Measurements from ENCODE around the gene KRT13. TPM values are rescaled to one million over a fixed set of nuclear protein-coding genes. Genes with fewer than 3 reads are reported as not detected.

KRT13 gene
- 45.7 and 323 TPM in 2 replicates for total RNA-seq (2022)
- Bru-seq, nascent RNA = percentile 96 among the genes with signal in this experiment
- percentile 81 among the genes with signal in this experiment for BruChase-seq, experiment 1, labeled RNA remaining after a 6-hour chase
- BruChase-seq, experiment 2, labeled RNA remaining after a 2-hour chase = percentile 73 among the genes with signal in this experiment
- long read RNA-seq, transcript KRT13-208 (6 exons, 1,456 nt) = minor isoform, 9 of 263 reads
- long read RNA-seq, transcript KRT13-201 (8 exons, 1,699 nt) = major isoform, 203 of 263 reads
- long read RNA-seq, partial matches to known transcripts = 23 of 263 reads
- long read RNA-seq, other reads (novel, unspliced or antisense) = 25 of 263 reads

DNA sequence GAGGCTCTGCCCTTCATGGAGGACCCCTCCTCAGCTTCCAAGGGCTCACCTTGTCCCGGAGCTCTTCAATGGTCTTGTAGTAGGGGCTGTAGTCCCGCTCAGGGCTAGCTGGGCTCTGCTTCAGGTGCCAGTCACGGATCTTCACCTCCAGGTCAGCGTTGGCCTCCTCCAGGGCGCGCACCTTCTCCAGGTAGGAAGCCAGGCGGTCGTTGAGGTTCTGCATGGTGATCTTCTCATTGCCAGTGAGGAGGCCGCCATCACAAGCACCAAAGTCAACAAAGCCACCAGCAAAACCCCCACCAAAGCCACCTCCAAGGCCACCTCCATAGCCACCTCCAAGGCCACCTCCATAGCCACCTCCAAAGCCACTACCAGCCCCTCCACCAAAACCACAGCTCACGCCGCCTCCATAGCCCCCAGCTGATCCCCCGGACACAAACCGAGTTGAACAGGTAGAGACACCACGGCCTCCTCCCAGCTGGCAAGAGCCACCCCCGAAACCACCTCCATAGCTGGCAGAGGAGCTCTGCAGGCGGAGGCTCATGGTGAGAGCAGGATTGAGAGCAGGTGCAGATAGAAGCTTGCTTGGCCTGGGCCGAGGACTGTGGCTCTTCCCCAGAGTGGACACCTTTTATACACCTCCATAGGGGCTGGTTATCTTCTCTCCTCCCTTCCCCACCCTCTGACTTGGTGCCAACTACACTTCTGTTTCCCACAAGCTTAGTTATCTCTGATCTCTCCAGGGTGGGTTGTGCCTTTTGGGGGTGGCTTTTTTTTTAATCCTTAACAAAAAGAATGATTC is at the start of gene KRT13:
TSS of gene KRT13 (minus strand) at position 606 of the 802 bp plus-strand sequence. CDS start at position 544, 62 bp downstream.
- H3K4me1 Mint-ChIP-seq (ENCODE audit: low read depth, unreplicated experiment) = peaks cover 33% of the 10 kb centered on the region
- H3K36me3 Mint-ChIP-seq (ENCODE audit: insufficient read depth, unreplicated experiment) = peaks cover 22% of the 10 kb centered on the region
- no peaks in the 10 kb centered on the region for H3K27me3 Mint-ChIP-seq (ENCODE audit: unreplicated experiment)
- DNase-seq = no peak
- CTCF ChIA-PET = interaction anchor here (1.2 to 2.7 kb wide), 4 partner anchors 8 to 43 kb away, joined by 3 to 8 read pairs (median 4); no protein-coding TSS in a partner anchor
- H3K9me3 Mint-ChIP-seq (ENCODE audit: low read depth, unreplicated experiment) = no peaks in the 10 kb centered on the region
- no peak within 1 kb of the TSS for H3K4me3 Mint-ChIP-seq (ENCODE audit: low read depth, unreplicated experiment)
- no peak for TF ChIP-seq CTCF (IDR thresholded peaks at IDR 0.05; ENCODE audit: unreplicated experiment)
- H3K27ac Mint-ChIP-seq (ENCODE audit: unreplicated experiment) = peak within 1 kb of the TSS; percentile 45
- TSS peak; percentile 71 for BruUV-seq (replicated peaks)
- intact Hi-C loops (cut with micrococcal nuclease; ENCODE audit: unreplicated experiment) = no loop called here

DNA sequence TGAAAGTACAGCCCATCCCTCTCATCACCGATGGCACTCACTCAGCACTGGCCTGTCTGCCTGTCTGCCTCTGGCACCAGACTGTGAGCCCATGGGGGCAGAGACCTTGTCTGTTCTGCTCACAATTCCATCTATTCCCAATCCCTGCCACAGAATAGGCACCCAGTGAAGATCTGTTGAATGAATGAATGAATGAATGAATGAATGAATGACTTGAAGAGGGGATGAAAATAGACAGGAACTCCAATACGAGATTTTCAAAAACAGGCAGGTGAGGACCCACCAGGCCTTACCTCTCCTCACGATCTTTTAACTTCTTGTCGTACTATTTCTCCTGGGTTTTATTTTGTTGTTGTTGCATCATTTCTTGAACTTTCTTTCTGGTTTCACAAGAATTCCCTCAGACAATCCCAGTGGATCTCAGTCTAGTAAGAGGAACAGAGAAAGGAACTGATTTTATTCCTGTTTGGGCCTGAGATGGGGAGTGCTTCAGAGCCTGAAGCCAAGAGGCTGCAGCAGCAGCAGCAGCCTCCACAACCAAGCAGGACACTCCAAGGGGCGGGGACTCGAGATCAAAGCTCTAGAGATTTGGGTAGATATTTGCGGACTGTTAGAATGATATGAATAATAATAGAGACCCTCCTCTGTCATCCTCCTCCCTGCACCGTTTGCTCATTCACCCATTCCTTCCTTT is 48.7 kb upstream of the KRT13 start:
- Mint-ChIP-seq H3K4me3 (ENCODE audit: low read depth, unreplicated experiment) (no peak overlapping the region), H3K27ac (ENCODE audit: unreplicated experiment) (no peak overlapping the region), H3K27me3 (ENCODE audit: unreplicated experiment) (no peaks in the 10 kb centered on the region), H3K36me3 (ENCODE audit: insufficient read depth, unreplicated experiment) (peaks cover 4% of the 10 kb centered on the region), H3K4me1 (ENCODE audit: low read depth, unreplicated experiment) (peaks cover 57% of the 10 kb centered on the region), H3K9me3 (ENCODE audit: low read depth, unreplicated experiment) (no peaks in the 10 kb centered on the region)
- DNase-seq = no peak
- intact Hi-C loops (cut with micrococcal nuclease; ENCODE audit: unreplicated experiment) = loop anchor here (2.0 kb wide), 1 partner anchor 25 kb away; no protein-coding TSS in a partner anchor
- no peak for TF ChIP-seq CTCF (IDR thresholded peaks at IDR 0.05; ENCODE audit: unreplicated experiment)
- BruUV-seq (replicated peaks) = no TSS peak
- CTCF ChIA-PET = interaction anchor here (1.0 kb wide), 1 partner anchor 33 kb away, joined by 3 read pairs; no protein-coding TSS in a partner anchor

DNA sequence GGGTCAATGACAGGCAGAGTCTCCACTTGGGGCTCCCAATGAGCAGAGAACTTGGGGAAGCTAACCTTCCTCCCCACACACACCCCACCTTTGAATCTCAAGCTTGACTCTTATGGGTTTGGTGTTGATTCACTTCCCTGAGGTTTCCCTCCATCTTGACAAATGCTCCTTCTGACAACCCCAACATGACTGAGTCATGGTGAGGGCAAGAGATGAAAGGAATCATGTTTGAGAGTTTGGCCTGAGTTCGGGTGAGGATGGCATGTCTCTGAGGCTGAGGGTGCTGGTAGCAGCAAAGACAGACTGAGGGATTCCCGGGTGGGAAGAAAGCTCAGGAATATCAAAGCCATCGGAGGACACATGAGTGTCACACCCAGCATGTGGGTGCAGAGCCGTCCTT is 47.8 kb upstream of the KRT13 start:
- Mint-ChIP-seq H3K4me3 (ENCODE audit: low read depth, unreplicated experiment) (no peak overlapping the region), H3K9me3 (ENCODE audit: low read depth, unreplicated experiment) (no peaks in the 10 kb centered on the region), H3K36me3 (ENCODE audit: insufficient read depth, unreplicated experiment) (peaks cover 13% of the 10 kb centered on the region), H3K27me3 (ENCODE audit: unreplicated experiment) (no peaks in the 10 kb centered on the region), H3K27ac (ENCODE audit: unreplicated experiment) (no peak overlapping the region), H3K4me1 (ENCODE audit: low read depth, unreplicated experiment) (peaks cover 66% of the 10 kb centered on the region)
- intact Hi-C loops (cut with micrococcal nuclease; ENCODE audit: unreplicated experiment) = no loop called here
- no TSS peak for BruUV-seq (replicated peaks)
- DNase-seq = no peak
- CTCF ChIA-PET = interaction anchor here (1.0 to 1.9 kb wide), 4 partner anchors 93 to 112 kb away, joined by 3 to 5 read pairs (median 4); no protein-coding TSS in a partner anchor
- TF ChIP-seq CTCF (IDR thresholded peaks at IDR 0.05; ENCODE audit: unreplicated experiment) = no peak

- Mint-ChIP-seq H3K27ac (ENCODE audit: unreplicated experiment) (no peak overlapping the region), H3K4me3 (ENCODE audit: low read depth, unreplicated experiment) (no peak overlapping the region), H3K36me3 (ENCODE audit: insufficient read depth, unreplicated experiment) (peaks cover 21% of the 10 kb centered on the region), H3K9me3 (ENCODE audit: low read depth, unreplicated experiment) (no peaks in the 10 kb centered on the region), H3K4me1 (ENCODE audit: low read depth, unreplicated experiment) (peaks cover 73% of the 10 kb centered on the region), H3K27me3 (ENCODE audit: unreplicated experiment) (no peaks in the 10 kb centered on the region)
- CTCF ChIA-PET = interaction anchor here (0.6 to 1.9 kb wide), 6 partner anchors 31 to 113 kb away, joined by 3 to 7 read pairs (median 4); no protein-coding TSS in a partner anchor
- BruUV-seq (replicated peaks) = no TSS peak
- TF ChIP-seq CTCF (IDR thresholded peaks at IDR 0.05; ENCODE audit: unreplicated experiment) = no peak
- DNase-seq = no peak
- intact Hi-C loops (cut with micrococcal nuclease; ENCODE audit: unreplicated experiment) = no loop called here
Observed at GRCh38 chr17:41552455-41552854, 47.0 kb upstream of the KRT13 start.
